SK-N-SH treated with all-trans-retinoic acid at 6 μM for 48 hours (cell line): ENCODE measurements around the gene CGA.

Experiments used
- ARNTL ChIP-seq: fragments of 450-650 bp; formaldehyde crosslinking; IDR thresholded peaks from 2 replicates; pipeline ENCODE4 v1.5.0; 2020; ENCODE audit warnings: low read depth, mild to moderate bottlenecking, moderate library complexity, borderline replicate concordance
- BACH2 ChIP-seq: fragments of 250-450 bp; sonication (Bioruptor Pico); IDR thresholded peaks from 2 replicates; pipeline ENCODE4 v1.9.0; 2021; ENCODE audit warnings: mild to moderate bottlenecking, borderline replicate concordance
- ESRRG ChIP-seq: fragments of 250-450 bp; sonication (Bioruptor Pico); IDR thresholded peaks from 2 replicates; pipeline ENCODE4 v1.6.1; 2021; ENCODE audit warnings: mild to moderate bottlenecking
- TCF4 ChIP-seq: fragments of 250-450 bp; sonication (Bioruptor Pico); IDR thresholded peaks from 2 replicates; pipeline ENCODE4 v1.8.0; 2021; ENCODE audit warnings: mild to moderate bottlenecking, moderate library complexity, borderline replicate concordance
- TOX ChIP-seq: fragments of 250-450 bp; sonication (Bioruptor Pico); IDR thresholded peaks from 2 replicates; pipeline ENCODE4 v1.8.0; 2021; ENCODE audit warnings: mild to moderate bottlenecking, moderate library complexity, borderline replicate concordance
- ZC3H10 ChIP-seq: fragments of 250-450 bp; sonication (Bioruptor Pico); IDR thresholded peaks from 2 replicates; pipeline ENCODE4 v1.5.1; 2021; ENCODE audit warnings: mild to moderate bottlenecking, moderate library complexity
- ZFP3 ChIP-seq: fragments of 250-450 bp; sonication (Bioruptor Pico); IDR thresholded peaks from 2 replicates; pipeline ENCODE4 v1.5.0; 2020; ENCODE audit warnings: mild to moderate bottlenecking, moderate library complexity
- ZFP30 ChIP-seq: fragments of 450-650 bp; formaldehyde crosslinking; IDR thresholded peaks from 2 replicates; pipeline ENCODE4 v1.5.0; 2022; ENCODE audit warnings: mild to moderate bottlenecking, moderate library complexity
- ZNF70 ChIP-seq: fragments of 450-650 bp; formaldehyde crosslinking; IDR thresholded peaks from 2 replicates; pipeline ENCODE4 v1.5.0; 2020; ENCODE audit warnings: mild to moderate bottlenecking, moderate library complexity
- TF ChIP-seq, protein P1 (sequence below): fragments of 250-450 bp; sonication (Bioruptor Pico); IDR thresholded peaks from 2 replicates; pipeline ENCODE4 v1.5.1; 2020; ENCODE audit warnings: low read depth, mild to moderate bottlenecking, moderate library complexity
- TF ChIP-seq, protein P2 (sequence below): fragments of 250-450 bp; sonication (Bioruptor Pico); IDR thresholded peaks from 2 replicates; pipeline ENCODE4 v1.8.0; 2021; ENCODE audit warnings: low read depth, mild to moderate bottlenecking, moderate library complexity, borderline replicate concordance
- TF ChIP-seq, protein P3 (sequence below): fragments of 250-450 bp; sonication (Bioruptor Pico); IDR thresholded peaks from 2 replicates; pipeline ENCODE4 v1.8.0; 2020; ENCODE audit warnings: mild to moderate bottlenecking, moderate library complexity, borderline replicate concordance

DNA sequence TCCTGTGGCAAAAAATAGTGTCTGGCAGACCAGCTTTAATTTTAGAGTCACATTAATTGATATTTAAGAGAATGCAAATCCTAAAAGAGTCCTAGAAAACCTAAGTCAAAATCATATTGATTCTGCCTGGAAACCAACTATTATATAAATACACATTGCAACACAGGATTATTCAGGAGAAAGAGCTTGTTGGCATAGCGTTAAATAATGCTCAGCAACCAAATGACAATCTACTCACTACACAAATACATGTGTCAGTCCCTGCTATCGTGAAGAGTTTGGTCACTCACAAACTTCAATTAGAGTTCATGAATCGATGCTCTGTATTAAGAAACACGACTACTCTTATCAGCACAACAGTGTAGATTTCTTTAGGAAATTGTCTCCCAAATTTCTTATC is 54.2 kb downstream of the CGA start:
- TF ChIP-seq ZNF70 (CRISPR knock-in tag) (no peak), BACH2 (CRISPR knock-in tag) (no peak), TCF4 (no peak), ZFP30 (CRISPR knock-in tag) (no peak), ESRRG (no peak), ARNTL (CRISPR knock-in tag) (no peak), ZC3H10 (CRISPR knock-in tag) (no peak), ZFP3 (CRISPR knock-in tag) (no peak), TOX (CRISPR knock-in tag) (no peak)
- TF ChIP-seq, protein P1, sequence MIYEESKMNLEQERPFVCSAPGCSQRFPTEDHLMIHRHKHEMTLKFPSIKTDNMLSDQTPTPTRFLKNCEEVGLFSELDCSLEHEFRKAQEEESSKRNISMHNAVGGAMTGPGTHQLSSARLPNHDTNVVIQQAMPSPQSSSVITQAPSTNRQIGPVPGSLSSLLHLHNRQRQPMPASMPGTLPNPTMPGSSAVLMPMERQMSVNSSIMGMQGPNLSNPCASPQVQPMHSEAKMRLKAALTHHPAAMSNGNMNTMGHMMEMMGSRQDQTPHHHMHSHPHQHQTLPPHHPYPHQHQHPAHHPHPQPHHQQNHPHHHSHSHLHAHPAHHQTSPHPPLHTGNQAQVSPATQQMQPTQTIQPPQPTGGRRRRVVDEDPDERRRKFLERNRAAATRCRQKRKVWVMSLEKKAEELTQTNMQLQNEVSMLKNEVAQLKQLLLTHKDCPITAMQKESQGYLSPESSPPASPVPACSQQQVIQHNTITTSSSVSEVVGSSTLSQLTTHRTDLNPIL, result no peak
- TF ChIP-seq, protein P2, sequence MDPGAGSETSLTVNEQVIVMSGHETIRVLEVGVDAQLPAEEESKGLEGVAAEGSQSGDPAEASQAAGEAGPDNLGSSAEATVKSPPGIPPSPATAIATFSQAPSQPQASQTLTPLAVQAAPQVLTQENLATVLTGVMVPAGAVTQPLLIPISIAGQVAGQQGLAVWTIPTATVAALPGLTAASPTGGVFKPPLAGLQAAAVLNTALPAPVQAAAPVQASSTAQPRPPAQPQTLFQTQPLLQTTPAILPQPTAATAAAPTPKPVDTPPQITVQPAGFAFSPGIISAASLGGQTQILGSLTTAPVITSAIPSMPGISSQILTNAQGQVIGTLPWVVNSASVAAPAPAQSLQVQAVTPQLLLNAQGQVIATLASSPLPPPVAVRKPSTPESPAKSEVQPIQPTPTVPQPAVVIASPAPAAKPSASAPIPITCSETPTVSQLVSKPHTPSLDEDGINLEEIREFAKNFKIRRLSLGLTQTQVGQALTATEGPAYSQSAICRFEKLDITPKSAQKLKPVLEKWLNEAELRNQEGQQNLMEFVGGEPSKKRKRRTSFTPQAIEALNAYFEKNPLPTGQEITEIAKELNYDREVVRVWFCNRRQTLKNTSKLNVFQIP, result no peak
- TF ChIP-seq, protein P3, sequence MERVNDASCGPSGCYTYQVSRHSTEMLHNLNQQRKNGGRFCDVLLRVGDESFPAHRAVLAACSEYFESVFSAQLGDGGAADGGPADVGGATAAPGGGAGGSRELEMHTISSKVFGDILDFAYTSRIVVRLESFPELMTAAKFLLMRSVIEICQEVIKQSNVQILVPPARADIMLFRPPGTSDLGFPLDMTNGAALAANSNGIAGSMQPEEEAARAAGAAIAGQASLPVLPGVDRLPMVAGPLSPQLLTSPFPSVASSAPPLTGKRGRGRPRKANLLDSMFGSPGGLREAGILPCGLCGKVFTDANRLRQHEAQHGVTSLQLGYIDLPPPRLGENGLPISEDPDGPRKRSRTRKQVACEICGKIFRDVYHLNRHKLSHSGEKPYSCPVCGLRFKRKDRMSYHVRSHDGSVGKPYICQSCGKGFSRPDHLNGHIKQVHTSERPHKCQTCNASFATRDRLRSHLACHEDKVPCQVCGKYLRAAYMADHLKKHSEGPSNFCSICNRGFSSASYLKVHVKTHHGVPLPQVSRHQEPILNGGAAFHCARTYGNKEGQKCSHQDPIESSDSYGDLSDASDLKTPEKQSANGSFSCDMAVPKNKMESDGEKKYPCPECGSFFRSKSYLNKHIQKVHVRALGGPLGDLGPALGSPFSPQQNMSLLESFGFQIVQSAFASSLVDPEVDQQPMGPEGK, result no peak
